Panc1 (cell line): Measurements from ENCODE around the gene WNK4.

ENCODE experiments used
- POLR2AphosphoS5 ChIP-seq: IDR thresholded peaks from 2 replicates; pipeline ENCODE4 v1.6.1; 2012; ENCODE audit warnings: mild to moderate bottlenecking, low read depth, low read length, moderate library complexity
- TF ChIP-seq, protein P1 (sequence below): fragments of 450-650 bp; IDR thresholded peaks from 2 replicates; pipeline ENCODE4 v1.5.1; 2017; ENCODE audit warnings: mild to moderate bottlenecking

DNA sequence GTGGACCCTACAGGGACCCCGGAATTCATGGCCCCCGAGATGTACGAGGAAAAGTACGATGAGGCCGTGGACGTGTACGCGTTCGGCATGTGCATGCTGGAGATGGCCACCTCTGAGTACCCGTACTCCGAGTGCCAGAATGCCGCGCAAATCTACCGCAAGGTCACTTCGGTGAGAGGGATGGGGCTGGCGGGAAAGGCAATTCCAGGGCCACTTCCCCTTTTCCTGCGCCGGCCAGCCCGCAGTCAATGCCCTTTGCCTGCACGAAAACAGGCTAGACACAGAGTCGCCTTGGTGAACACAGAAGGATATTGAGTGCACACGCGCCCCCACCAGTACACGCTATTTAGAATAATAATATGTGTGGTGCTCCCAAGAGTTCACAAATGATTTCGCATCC lies 4.0 kb downstream of the WNK4 start:
- TF ChIP-seq POLR2AphosphoS5 = no peak
- TF ChIP-seq, protein P1, sequence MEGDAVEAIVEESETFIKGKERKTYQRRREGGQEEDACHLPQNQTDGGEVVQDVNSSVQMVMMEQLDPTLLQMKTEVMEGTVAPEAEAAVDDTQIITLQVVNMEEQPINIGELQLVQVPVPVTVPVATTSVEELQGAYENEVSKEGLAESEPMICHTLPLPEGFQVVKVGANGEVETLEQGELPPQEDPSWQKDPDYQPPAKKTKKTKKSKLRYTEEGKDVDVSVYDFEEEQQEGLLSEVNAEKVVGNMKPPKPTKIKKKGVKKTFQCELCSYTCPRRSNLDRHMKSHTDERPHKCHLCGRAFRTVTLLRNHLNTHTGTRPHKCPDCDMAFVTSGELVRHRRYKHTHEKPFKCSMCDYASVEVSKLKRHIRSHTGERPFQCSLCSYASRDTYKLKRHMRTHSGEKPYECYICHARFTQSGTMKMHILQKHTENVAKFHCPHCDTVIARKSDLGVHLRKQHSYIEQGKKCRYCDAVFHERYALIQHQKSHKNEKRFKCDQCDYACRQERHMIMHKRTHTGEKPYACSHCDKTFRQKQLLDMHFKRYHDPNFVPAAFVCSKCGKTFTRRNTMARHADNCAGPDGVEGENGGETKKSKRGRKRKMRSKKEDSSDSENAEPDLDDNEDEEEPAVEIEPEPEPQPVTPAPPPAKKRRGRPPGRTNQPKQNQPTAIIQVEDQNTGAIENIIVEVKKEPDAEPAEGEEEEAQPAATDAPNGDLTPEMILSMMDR = no peak
